SH-SY5Y (cell line): ENCODE results near the gene PLEKHG4B.

Experiments
- GATA2 ChIP-seq: IDR thresholded peaks from 2 replicates; pipeline ENCODE4 v1.6.1; 2011; ENCODE audit warnings: mild to moderate bottlenecking, low read depth, low read length
- GATA3 ChIP-seq: IDR thresholded peaks from 2 replicates; pipeline ENCODE4 v1.6.1; 2011; ENCODE audit warnings: low read depth, mild to moderate bottlenecking, low read length, moderate library complexity

The PLEKHG4B gene

DNA sequence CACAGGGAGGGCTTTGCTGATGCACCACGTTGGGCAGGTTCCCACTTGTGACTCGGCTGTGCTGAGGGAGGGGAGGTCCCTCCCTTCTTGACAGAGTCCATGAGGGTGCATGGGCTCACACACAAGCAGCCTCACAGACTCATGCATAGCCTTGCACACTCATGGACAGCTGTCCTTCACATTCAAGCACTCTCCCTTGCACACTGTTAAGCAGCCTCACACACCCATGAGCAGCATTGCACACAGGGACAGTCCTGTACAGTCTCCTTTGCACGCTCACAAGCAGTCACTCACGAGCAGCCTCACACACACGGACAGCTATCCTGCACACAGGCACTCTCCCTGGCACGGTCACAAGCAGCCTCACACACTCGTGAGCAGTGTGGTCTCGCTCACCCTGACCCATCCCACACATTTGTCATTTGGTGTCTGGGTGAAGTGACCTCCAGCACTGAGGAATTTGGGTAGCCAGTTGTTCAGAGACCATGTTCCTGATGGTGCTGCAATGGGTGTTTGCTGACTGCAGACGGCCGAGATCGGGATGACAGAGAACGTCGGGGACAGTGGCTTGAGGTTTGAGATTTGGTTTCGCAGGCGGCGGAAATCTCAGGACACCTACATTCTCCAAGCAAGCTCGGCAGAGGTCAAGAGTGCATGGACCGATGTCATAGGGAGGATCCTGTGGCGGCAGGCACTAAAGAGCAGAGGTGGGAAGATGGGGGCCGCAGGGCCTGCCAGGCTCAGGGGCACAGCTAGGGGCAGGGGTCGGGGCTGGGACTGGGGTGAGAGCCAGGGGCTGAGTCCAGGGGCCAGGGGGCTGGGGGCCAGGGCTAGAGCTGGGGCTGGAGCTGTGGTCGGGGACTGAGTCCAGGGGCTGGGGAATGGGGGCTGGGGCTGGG, 81.7 kb downstream of the PLEKHG4B start:
- TF ChIP-seq GATA2 = no peak
- TF ChIP-seq GATA3 = no peak

- no peak for TF ChIP-seq GATA3
- no peak for TF ChIP-seq GATA2
Measured at GRCh38 chr5:174291-174600, 82.3 kb downstream of the PLEKHG4B start.

- TF ChIP-seq GATA2 = no peak
- TF ChIP-seq GATA3 = no peak
Measured at GRCh38 chr5:174876-175465, 83.0 kb downstream of the PLEKHG4B start.

GRCh38 chr5:176296-176823, 84.4 kb downstream of the PLEKHG4B start:
- TF ChIP-seq GATA3 (no peak), GATA2 (peak; percentile 54)

DNA sequence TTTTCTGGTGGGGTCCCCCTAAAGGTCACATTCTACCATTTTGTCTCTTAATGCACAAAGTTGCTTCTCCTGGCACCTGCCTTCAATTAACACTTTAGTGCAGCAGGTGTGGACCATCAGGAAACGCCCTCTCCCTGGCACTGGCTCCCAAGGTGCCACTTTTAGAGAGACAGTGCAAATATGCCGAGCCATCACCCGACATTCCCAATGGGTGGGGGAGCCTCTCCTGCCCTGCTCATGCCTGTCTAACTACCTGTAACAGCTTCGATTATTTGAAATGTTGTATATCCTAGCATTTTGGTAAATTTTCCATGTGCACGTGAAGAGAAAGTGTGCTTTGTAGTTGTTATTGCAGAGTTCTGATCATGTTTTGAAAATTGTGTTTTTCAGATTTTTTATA, 86.1 kb downstream of the PLEKHG4B start:
- TF ChIP-seq GATA2 (no peak), GATA3 (no peak)

DNA sequence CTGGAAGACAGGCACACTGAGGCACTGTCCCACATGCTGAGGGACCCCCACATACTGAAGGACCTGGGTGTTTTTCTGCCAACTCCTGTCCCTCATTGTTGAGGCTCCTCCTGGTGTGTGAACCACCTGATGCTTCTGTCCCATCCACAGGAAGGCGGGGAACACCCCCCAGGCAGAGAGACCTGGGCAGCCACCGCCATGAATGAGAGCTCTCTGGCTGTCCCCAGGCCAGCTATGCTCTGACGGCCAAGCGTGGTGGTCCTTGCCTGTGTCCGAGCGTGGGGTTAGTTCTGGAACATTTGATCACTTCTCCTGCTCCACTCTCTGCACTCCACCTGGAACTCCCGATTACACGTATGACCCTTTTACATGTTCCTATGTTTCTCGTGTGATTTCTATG, 87.4 kb downstream of the PLEKHG4B start:
- TF ChIP-seq GATA2 (no peak), GATA3 (no peak)

DNA sequence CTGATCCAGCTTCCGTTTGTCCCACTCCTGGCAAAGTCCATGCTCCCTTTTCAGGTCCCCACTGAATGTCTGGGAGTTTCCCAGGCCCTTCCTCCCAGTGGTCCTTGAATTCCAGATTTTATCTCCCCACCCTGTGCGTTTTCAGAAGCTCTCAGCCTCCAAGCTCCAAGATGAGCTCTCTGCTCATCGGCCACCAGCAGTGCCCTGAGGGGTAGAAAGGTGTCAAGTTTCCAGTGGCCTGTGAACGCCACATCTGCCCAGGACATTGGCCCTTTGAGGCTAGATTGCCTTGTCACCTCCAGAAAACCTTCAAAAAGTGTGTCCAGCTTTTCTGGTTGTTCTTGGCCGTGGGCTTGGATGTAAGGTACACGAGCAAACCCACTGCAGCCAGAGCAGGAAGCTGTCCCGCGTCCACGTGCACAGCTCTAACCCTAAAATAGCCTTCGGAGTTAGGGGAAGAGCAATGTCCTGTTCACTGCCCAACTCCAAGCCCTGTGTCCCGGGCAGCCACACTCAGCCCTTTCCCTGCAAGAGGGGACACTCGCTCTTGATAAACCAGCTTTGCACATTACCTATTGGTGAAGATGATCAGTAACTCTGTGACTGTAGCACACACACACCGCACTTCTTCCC, 88.4 kb downstream of the PLEKHG4B start:
- TF ChIP-seq GATA3 (no peak), GATA2 (no peak)

GRCh38 chr5:181160-181559, 89.2 kb downstream of the PLEKHG4B start:
- TF ChIP-seq GATA2 (no peak), GATA3 (no peak)

DNA sequence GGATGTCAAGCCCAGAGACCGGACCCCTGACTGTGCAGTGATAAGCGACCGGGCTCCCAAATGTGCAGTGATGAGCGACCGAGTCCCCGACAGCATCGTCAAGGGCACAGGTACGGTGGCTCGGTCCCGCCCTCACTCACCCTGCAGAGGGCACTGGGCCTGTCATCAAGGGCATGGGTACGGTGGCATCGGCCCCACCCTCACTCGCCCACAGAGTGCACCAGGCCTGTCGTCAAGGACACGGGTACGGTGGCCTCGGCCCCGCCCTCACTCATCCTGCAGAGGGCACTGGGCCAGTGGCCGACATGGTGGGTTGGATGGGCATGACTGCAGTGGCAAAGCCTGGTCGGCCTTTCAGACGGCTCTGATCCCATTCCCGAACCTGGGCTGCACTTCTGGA, 89.6 kb downstream of the PLEKHG4B start:
- TF ChIP-seq GATA2 = no peak
- TF ChIP-seq GATA3 = no peak

DNA sequence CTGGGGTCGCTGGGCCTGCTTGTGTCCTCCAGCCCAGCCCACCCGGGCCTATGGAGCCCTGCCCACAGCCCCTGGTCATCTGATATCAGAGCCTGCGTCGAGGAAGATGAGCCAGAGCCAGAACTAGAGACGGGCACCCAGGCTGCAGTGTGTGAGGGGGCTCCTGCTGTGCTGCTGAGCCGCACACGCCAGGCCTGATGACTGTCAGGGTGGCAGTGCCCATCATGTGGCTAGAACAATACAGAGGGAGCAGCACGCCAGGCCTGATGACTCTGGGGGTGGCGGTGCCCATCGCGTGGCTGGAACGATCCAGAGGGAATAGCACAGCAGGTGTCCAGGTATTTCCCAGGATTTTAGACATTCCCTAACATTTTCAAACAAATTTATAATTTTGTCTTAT, 90.2 kb downstream of the PLEKHG4B start:
- TF ChIP-seq GATA2 (no peak), GATA3 (no peak)

DNA sequence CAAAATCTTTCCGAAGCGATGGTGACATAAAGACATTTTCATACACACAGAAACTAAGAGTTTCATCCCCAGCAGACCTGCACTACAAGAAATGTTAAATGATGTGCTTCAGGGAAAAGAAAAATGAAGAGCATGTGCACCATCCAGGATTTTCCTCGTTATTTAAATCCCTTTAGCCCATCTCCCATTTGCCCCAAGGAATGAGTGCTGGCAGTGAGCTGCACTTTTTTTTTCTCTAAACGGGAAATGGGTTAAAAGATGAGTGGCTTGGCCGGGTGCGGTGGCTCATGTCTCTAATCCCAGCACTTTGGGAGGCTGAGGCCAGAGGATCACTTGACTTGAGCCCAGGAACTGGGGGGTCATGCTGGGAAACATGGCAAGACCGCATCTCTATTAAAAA, 92.5 kb downstream of the PLEKHG4B start:
- TF ChIP-seq GATA2 (no peak), GATA3 (no peak)

DNA sequence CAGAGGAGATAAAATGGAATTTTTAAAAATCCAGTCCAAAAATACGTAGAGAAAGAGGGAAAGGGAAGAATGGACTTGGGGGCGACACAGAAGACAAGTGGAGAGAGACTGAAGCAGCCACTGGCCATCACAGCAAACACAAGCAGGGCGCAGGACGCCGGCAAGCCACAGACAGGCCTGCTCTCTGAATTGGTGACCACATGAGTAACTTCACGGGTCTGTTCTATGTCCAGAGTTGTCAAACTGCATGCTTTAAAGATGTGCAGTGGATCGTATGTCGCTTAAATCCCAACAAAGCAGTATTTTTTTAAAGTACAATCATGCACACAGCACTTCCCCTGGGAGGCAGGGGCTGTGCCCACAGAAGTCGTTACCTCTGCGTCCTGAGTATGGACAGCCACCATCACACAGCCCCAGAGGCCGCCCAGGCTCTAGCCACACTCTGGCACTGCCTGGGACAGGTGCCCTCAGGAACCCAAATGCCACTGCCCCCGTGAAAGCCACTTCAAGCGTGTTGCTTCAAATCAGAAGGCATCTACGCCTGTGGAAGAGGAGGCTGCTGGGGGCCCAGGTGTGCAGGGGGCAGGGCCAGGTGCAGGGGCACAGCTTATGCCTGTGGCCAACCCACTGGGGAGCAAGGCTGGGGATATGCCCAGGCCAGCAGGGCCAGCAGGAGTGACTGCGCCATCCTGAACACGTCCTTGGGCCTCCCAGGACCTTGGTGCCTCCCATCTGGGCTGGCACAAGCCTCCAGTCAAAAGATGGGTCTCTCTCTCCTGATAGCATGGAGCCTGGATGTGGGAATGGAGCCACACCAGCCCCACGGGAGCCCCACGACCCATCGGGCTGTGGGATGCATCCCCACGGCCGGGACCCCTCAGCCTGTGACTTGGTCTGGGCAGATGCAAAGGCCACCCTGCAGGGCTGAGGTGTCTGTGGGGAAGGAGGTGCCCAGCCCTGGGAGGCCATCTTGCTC, 93.4 kb downstream of the PLEKHG4B start:
- TF ChIP-seq GATA2 = no peak
- no peak for TF ChIP-seq GATA3
